SK-MEL-5 (cell line): Measurements from ENCODE around the gene TRPM2. TPM values are rescaled to one million over a fixed set of nuclear protein-coding genes. Genes with fewer than 3 reads are reported as not detected.

Experiments used
- DNase-seq: peaks from one replicate; pipeline ENCODE4 v3.0.0-alpha.2; 2016; ENCODE audit warnings: low read depth, low spot score
- in situ Hi-C: cut with HindIII; loops from 2 replicates; pipeline ENCODE4 v1.10.0; 2016; ENCODE audit warnings: low sequenced_read_pairs, high pct_unique_total_duplicates, low pct_unique_long_range_greater_than_20kb
- total RNA-seq: library from RNA; depleted of rRNA; stranded (reverse); fragments of >200 nt; shearing (Covaris generic); gene quantifications from 2 replicates; pipeline ENCODE4 v1.2.3, GENCODE V29; 2014

Gene TRPM2
- total RNA-seq, 1 experiment from 2014 or later, result 0.21 TPM

DNA sequence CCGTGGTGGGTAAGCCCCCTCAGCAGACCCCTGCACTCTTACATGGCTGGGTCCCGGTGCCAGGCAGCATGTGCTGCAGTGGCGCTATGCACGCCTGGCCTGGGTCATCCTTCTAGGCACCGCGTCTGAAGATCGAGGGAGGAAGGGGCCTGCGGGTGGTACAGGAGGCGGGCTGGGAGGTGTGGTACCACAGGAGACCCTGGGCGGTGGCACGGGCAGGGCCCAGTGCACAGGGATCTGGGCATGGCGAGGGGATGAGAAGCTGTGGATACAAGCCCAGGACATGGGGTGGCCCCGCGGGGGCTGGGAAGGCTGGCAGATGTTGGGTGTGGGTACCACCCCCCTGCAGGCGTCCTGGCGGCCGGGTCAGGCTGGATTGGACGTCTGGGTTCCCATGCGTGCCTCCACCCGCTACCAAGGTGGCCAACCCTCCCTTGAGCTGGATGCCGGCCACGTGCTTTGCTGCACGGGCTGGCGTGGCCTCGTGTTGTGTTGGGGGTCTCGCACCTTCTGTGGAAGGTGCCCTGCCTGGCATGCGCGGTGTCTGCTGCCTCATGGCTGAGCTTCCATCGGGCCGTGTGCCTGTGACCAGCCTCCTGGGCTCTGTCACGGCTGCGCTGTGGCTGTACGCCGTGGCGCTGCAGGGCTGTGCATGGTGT, 33.9 kb upstream of the TRPM2 start:
- no peak for DNase-seq
- in situ Hi-C loops, result no loop called here

DNA sequence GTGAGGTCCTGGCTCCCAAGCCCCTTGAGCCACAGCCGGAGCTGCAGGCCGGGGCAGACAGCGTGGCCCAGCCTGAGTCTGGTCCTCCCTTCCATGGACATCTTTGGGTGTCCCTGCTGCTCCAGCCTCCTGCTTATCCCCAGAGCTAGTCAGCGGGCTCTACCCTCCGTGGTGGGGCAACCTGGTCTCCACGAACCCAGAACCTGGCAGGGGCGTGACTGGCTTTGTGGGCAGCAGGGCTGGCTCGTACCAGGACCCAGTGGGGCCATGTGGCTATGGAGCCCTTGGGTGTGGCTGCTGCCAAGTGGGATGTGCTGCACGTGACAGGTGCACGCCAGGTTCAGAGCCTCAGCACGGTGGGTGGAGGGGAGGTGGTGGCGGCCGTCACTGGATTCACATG, 32.6 kb upstream of the TRPM2 start:
- in situ Hi-C loops, result no loop called here
- no peak for DNase-seq

DNA sequence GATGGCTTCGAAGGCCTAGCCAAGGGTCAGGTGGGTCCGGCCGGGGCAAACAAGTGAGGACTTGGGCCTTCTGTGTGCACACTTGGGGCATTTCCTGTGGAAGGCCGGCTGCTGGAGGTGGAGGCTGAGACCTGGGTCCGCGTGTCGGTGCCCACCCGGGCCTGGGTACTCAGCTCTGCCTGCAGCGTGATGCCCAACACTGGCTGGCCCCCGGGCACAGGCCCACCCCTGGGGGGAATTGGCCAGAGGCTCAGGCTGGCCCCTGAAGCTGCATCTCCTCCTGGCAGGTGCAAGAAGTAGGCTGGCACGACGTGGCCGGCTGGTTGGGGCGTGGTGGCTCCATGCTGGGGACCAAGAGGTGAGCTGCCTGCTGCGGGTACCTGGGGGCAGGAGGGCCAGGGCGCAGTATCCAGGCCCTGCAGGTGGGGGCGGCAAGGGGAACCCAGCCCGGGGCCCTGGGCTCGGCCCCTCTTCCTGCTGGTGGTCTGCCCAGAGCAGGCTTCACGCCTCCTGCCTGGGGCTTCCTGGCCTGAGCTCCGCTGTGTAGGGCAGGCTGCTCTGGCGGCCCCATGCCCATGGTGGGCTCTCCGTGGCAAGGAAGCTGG, 31.5 kb upstream of the TRPM2 start:
- DNase-seq, result no peak
- in situ Hi-C loops, result no loop called here

DNA sequence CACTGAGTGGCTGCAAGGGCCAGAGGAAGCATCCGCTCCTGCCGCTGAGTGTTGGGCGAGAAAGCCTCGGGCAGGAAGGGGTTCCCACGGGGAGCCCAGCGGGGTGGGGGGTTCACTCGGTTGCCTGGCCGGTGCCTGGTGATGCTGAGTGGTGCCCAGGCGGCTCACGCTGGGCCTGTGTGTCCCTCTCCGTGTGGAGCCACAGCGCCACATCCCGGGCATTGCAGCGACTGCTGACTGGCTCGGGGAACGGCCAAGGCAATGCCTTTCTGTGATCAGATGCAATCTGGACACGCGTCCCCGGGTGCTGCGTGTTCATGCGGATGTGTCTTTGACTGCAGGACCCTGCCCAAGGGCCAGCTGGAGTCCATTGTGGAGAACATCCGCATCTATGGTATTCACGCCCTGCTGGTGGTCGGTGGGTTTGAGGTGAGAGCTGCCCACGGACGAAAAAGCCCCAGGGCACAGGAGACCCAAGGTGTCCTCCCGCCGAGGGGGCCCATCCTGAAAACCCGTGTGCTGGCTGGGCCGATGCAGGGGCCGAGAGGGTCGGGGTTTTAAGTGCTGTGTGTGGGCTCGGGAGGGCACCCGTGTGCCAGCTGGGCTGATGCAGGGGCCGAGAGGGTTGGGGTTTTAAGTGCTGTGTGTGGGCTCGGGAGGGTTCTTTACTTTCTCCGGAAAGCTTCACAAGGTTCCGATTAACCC, 30.6 kb upstream of the TRPM2 start:
- no peak for DNase-seq
- in situ Hi-C loops, result no loop called here

DNA sequence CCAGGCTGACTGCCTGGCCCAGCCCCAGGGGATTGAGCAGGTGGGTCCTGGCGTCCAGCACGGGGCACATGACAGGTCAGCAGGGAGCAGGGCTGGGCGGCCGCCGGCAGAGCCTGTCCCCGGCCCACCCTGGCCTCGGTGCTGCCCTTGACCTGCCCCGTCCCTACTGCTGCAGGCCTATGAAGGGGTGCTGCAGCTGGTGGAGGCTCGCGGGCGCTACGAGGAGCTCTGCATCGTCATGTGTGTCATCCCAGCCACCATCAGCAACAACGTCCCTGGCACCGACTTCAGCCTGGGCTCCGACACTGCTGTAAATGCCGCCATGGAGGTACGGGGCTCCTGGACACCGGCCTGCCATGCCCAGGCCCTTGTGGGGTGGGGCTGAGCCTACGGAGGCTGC, 29.8 kb upstream of the TRPM2 start:
- in situ Hi-C loops, result no loop called here
- no peak for DNase-seq

DNA sequence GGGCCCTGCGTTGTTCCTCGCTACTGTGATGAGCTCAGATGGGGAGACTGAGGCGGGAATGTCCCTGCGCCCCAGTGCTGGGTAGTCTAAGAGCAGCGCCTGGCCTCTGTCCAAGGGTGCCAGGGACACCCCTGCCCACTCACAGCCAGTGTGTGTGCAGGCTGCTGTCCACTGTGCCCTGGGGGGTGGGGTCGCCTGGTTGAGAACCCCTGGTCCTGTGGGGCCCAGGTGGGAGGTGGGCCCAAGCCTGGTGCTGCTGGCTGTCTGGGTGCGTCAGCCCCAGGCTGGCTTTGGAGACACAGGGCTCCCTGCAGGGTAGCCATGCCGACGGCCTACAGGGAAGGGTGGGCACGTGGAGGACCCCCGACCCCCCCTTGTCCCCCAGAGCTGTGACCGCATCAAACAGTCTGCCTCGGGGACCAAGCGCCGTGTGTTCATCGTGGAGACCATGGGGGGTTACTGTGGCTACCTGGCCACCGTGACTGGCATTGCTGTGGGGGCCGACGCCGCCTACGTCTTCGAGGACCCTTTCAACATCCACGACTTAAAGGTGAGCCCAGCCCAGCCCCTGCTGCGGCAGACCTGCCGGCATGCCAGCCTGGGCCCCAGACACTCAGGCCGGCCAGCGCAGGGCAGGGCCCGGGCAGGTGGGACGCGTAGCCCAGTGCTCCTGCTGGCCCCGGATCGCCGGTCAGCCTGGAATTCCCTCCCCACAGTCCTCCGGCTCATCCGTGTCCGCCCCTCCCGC, 29.1 kb upstream of the TRPM2 start:
- in situ Hi-C loops, result no loop called here
- no peak for DNase-seq

DNA sequence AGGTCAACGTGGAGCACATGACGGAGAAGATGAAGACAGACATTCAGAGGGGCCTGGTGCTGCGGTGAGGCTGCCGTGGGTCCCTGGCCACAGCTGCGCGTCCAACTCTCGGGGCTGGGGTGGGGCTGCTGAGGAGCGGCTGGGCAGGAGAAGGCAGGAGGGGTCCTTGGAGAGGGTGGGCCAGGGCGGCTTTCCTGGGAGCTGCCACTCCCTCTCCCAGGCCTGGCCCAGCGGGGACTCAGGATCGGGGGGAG, 28.6 kb upstream of the TRPM2 start:
- in situ Hi-C loops, result no loop called here
- no peak for DNase-seq

DNA sequence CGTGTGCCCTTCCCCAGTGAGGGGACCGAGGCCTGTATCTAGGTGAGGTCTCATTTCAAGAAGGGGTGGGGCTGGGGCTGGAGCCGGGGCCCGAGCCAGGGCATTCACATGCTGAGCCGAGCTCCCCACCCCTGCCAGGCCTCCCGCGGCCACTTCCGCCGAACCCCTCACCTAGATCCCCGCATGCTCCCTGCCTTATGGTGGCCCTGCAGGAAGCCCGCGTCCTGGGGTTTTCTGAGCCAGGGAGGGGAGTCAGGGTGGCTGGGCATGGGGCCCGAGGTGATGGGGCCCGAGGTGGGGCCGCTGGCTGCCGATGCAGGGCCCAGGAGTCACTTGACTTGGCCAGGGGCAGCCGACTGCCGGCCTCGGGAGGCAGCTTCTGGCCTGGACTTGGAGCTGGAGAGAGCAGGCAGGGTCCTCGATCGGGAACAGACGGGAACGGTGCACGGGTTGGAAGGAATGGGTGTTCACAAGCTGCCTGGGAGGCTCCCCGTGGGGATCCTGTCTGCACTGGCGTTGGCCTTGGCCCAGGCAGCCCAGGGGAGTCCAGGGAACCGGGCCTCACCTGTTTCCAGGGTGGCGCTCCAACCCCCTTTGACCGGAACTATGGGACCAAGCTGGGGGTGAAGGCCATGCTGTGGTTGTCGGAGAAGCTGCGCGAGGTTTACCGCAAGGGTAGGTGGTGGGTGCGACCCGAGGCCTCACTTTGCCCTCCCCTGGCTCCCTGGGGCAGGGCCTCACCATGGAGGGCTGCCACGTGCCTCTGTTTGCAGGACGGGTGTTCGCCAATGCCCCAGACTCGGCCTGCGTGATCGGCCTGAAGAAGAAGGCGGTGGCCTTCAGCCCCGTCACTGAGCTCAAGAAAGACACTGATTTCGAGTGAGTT, 27.8 kb upstream of the TRPM2 start:
- in situ Hi-C loops, result no loop called here
- DNase-seq, result no peak

DNA sequence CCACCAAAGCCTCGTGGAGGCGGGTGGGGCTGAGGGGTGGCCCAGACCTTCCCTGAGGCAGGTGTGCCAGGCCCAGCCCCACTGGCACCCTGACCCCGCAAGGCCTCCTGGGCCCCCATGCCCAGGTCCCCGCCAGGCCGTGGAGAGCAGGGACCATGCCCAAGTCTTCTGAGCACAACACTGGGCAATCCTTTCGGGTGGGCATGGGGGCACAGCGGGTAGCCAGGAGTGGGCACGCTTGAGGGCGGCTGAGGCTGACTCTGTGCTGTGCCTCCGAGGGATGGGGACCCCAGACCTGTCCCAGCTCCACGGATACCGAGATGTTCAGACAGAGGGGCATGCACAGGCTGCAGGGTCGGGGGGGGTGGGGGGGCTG, 27.2 kb upstream of the TRPM2 start:
- in situ Hi-C loops, result no loop called here

DNA sequence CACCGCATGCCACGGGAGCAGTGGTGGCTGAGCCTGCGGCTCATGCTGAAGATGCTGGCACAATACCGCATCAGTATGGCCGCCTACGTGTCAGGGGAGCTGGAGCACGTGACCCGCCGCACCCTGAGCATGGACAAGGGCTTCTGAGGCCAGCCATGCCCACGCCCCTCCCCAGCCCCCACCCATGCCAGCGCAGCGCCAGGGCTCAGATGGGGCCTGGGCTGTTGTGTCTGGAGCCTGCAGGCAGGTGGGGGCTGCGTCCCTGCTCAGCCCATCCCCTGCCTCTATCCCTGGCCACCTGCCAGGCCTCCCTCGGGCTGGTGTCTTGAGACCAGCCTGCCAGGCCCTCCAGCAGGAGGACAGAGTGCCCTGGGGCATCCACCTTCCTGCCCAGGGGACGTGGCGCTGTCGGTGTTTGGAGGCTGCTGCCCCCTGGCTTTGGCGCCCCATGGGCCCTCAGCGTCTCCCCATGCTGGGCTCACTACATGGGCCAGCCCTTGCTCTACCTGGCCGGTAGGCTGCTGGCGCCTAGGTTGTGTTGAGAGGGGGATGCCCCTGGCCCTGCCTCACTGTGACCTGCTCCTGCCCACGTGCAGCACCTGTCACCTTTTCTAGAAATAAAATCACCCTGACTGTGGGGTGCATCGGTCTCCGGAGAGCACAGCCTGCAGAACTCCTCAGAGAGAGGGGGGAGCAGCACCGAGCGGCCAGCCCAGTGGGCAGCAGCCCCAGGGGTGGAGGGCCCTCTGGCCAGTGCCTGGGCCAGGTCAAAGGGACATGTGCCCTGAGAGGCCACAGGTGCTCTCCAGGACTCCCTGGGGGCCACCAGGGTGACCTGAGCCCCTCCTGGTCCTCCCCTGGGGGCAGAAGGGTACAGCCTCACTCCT, 26.5 kb upstream of the TRPM2 start:
- no peak for DNase-seq
- in situ Hi-C loops, result no loop called here

More for the DNA sequence above, 27.2 kb upstream of the TRPM2 start:
- no peak for DNase-seq

DNA sequence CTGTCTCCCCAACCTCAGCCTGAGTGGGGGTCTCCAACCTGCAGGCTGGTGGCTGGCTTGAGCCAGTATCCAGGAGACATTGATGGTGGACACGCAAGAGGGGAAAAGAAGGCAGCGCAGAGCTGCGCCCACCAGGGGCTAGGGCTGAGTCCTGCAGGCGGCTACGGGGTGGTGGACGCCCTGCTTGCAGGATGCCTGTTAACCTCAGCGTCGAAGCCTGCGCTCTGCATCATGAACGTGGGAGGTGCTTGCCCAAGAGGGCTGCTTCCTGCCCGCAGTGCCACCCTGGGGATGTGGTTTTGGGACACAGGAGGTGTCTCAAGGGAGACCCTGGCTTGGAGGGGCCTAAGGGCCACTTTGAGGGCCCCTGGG, 25.8 kb upstream of the TRPM2 start:
- in situ Hi-C loops, result no loop called here
- DNase-seq, result no peak

DNA sequence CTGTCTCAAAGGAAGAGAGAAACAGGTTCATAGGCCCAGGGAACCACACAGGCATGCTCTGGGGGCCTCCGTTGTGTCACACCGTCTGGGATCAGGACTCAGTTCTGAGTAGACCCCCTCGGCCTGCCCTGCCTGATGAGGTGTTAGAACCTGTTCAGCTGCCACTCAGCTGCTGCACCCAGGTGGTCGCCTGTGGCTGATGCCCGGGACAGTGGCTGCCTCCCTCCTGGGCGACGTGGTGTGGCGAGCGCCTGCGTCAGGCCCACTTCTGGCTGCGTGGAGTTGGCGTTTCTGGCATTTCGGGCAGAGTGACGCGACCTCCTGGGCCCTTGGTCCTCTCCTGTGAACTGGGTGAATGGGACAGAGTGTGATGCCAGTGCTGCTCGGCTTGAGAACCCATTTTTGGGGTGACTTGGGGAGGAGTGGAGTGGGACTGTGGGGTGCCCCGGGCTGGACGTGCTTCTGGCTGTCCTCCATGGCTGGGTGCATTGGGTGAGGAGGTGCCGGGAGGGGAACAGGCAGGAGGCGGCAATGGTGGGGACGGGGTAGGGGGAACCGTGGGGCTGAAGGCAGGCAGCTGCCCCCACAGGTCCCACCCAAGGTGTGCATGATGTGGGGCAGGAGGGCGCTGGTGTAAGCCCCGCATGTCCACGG, 25.1 kb upstream of the TRPM2 start:
- DNase-seq, result no peak
- in situ Hi-C loops, result no loop called here

DNA sequence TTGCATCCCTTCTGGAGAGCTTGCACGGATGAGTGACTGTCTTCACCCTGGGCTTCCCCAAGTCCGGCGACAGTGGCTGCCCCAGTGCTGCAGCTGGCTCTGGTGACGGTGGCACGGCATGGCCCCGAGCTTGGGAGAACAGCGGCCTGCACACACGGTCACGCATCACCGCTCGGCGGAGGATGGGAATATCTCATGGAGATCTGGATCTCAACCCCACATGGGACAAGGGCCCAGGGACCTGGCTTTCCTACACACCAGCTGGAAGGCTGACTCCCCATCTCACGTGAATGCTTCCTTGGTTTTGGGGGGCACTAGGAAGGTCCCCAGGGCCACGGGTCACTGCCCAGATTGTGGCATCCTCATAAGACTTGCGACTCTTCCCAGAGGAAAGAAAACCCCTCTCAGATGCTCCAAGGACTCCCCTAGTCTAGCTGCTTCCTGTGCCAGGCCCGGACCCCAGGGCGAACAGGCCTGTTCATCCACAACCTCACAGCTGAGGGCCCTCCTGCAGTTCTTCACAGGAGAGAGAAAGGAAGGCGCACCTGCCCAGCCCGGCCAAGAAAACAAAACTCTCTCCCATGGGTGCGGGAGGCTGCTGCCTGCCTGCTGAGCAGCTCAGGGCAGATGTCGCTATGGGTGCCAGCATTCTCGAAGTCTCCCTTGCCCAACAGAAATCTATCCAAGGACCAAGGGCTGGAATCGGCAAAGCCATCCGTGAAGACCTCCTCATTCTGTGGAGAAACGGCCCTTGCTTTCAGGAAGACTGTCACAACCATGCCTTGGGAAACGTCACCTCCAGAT, 24.1 kb upstream of the TRPM2 start:
- in situ Hi-C loops, result no loop called here
- no peak for DNase-seq

DNA sequence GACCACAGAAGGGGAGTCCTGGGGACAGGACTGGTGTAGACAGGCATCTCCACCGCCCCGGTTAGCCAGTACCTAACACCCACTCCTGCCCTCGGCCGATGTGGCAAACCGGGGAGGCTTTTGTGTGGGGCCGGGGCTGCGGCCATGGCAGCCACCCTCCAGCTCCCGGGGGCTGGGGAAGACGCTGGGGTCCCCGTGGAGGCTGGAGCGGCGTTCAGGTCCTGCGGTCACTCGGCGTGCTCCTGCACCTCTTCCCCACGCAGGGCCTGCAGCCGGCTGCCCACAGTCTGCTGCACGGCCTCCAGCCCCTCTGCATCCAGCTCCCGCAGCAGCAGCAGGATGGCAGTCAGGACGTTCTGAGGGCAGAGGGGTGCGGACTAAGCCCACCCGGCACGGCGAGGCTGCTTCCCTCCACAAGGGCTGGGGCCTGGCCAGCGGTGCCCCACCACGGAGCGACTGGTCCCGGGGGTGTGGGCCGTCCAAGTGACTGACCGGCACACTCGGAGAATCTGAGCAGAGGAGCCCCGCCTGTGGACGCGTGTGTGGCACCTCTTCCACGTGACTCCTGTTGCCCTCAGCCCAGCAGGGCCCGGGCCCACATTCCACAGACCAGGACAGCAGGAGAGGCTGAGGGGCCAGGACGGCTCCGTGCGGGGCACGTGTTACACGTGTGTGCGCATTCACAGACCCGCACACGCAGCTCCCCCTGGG, 23.3 kb upstream of the TRPM2 start:
- in situ Hi-C loops, result no loop called here
- no peak for DNase-seq

DNA sequence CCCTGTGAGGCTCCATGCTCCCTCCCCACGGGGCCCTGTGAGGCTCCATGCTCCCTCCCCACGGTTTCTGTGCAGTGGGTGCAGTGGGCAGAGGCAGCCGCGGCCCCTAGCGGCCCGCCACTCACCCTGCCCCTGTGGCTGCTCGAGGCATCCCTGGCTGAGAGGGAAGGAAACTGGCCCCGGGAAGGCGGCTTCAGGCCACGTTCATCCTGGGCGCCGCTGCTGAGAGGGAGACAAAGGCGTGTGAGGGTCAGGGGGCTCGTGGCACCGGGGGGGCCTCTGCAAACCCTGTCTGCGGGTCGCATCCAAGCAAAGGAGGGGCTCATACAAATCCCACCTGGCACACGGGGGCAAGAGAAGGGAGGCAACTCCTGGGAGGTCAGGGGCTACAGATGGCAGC, 22.7 kb upstream of the TRPM2 start:
- no peak for DNase-seq
- in situ Hi-C loops, result no loop called here
